Astrocyte of the cerebellum (primary cell): ENCODE measurements around the gene UBFD1.
"Not testable (repeated sequence)": the region's sequence is repeated elsewhere in the genome, so short reads cannot be mapped to it uniquely, and the experiment has no call there.

Experiments
- DNase-seq: peaks from one replicate; pipeline ENCODE4 v3.0.0-alpha.2; 2011; ENCODE audit warnings: low read depth
- H3K4me3 ChIP-seq: 2 replicates; pipeline ENCODE4 v1.5.1; 2011; ENCODE audit warnings: mild to moderate bottlenecking, low read depth, low read length, moderate library complexity
- CTCF ChIP-seq: IDR thresholded peaks from 2 replicates; pipeline ENCODE4 v1.5.1; 2012; ENCODE audit warnings: low read length, low read depth, moderate library complexity, mild to moderate bottlenecking; ENCODE audit errors: missing control alignments
- in situ Hi-C: cut with HindIII; loops from 2 replicates; pipeline ENCODE4 v1.10.0; 2017; ENCODE audit warnings: low sequenced_read_pairs

Gene UBFD1

GRCh38 chr16:23537390-23537789, 20.1 kb upstream of the UBFD1 start:
- in situ Hi-C loops, result no loop called here
- H3K4me3 ChIP-seq, result no peak overlapping the region
- no peak for TF ChIP-seq CTCF
- DNase-seq, result no peak

DNA sequence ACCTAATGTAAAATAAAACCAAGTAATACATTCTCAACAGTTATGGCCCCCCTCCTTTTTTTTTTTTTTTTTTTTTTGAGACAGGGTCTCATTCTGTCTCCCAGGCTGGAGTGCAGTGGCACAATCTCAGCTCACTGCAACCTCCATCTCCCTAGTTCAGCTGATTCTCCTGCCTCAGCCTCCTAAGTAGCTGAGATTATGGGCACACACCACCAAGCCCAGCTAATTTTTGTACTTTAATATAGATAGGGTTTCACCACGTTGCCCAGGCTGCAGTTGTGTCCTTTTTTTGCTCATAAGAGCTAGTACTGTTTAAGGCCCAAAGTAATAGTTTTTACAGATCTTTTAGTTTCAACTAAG, 18.6 kb upstream of the UBFD1 start:
- no peak for TF ChIP-seq CTCF
- in situ Hi-C loops, result no loop called here
- H3K4me3 ChIP-seq, result no peak overlapping the region
- no peak for DNase-seq

- no peak for DNase-seq
- no peak for TF ChIP-seq CTCF
- in situ Hi-C loops, result no loop called here
- no peak overlapping the region for H3K4me3 ChIP-seq
Observed at GRCh38 chr16:23539984-23540816, 17.3 kb upstream of the UBFD1 start.

DNA sequence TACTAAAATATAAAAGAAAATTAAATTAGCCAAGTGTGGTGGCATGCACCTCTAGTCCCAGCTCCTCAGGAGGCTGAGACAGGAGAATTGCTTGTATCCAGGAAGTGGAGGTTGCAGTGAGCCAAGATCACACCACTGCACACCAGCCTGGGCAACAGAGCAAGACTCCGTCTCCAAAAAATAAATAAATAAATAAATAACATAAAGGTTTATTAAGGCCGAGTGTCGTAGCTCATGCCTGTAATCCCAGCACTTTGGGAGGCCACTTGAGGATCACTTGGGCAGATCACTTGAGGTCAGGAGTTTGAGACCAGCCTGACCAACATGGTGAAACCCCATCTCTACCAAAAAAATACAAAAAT, 16.7 kb upstream of the UBFD1 start:
- H3K4me3 ChIP-seq, in situ Hi-C loops, DNase-seq: not testable (repeated sequence)

DNA sequence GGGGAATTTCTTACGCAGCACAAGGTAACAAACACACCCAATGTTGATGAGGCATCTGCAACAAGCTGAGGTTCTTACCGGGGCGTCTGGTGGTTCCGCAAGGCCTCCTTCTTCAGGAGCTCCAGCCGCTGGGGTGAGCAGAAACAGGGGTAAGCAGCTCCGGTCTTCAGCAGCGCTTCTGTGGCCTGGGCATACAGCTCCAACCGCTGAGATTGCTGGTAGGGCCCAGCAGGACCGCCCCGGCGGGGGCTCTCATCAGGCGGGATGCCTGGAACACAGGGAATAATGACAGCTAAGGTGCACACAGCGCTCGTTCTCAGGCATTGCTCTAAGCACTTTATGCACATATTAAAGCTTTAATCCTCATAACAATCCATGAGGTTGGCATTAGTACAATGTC, 13.1 kb upstream of the UBFD1 start:
- no peak for DNase-seq
- no peak overlapping the region for H3K4me3 ChIP-seq
- in situ Hi-C loops, result no loop called here
- no peak for TF ChIP-seq CTCF

- in situ Hi-C loops, result no loop called here
- H3K4me3 ChIP-seq, result no peak overlapping the region
- TF ChIP-seq CTCF, result no peak
- DNase-seq, result no peak
Observed at GRCh38 chr16:23549938-23550337, 7.6 kb upstream of the UBFD1 start.

DNA sequence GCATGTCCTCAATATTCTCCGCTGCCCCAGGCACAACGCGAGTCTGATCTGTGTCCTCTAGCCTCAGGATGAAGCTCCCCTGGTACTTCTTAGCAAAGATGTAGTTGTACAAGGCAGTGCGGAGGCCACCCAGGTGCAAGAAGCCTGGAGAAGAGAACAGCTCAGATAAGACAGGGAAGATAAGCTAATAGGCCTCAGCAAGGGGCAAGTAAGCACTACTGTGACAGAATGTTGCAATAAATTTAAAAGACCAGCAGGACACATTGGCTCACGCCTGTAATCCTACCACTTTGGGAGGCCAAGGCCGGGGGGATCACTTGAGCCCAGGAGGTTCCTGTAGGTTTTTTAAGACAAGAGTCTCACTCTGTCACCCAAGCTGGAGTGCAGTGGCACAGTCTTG, 5.4 kb upstream of the UBFD1 start:
- in situ Hi-C loops, result no loop called here
- no peak for DNase-seq
- H3K4me3 ChIP-seq, result no peak overlapping the region
- TF ChIP-seq CTCF, result no peak
